C4-2B (cell line): Measurements from ENCODE around the gene TUBA8.

Experiments
- ZFX ChIP-seq: fragments of 450-650 bp; IDR thresholded peaks from 2 replicates; pipeline ENCODE4 v1.6.1; 2017
- TF ChIP-seq, protein P1 (sequence below): fragments of 450-650 bp; conservative IDR thresholded peaks from 2 replicates; pipeline ENCODE4 v1.5.1; 2017; ENCODE audit warnings: mild to moderate bottlenecking

DNA sequence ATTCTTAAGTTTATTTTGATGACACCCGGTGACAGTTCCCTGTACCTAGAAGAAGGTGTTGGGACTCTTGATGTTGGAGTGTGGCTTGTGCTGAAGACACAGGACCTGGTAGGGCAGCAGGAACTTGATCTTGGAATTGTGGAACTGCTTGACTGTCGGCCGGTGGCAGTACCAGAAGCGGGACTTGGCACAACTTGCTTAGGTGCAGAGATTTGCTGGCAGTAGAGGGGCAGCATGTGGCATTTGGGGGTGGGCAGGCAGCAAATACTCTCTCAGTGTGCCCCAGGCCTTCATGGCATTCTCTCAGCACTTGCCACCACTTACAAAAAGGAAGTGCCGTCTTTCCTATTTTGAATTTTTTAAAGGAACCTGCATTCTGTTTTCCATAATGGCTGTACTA is 29.2 kb upstream of the TUBA8 start:
- TF ChIP-seq, protein P1, sequence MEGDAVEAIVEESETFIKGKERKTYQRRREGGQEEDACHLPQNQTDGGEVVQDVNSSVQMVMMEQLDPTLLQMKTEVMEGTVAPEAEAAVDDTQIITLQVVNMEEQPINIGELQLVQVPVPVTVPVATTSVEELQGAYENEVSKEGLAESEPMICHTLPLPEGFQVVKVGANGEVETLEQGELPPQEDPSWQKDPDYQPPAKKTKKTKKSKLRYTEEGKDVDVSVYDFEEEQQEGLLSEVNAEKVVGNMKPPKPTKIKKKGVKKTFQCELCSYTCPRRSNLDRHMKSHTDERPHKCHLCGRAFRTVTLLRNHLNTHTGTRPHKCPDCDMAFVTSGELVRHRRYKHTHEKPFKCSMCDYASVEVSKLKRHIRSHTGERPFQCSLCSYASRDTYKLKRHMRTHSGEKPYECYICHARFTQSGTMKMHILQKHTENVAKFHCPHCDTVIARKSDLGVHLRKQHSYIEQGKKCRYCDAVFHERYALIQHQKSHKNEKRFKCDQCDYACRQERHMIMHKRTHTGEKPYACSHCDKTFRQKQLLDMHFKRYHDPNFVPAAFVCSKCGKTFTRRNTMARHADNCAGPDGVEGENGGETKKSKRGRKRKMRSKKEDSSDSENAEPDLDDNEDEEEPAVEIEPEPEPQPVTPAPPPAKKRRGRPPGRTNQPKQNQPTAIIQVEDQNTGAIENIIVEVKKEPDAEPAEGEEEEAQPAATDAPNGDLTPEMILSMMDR = no peak
- no peak for TF ChIP-seq ZFX
